GM23338 (cell line): ENCODE measurements around the gene KTI12. TPM values are rescaled to one million over a fixed set of nuclear protein-coding genes. Genes with fewer than 3 reads are reported as not detected.

ENCODE experiments used
- ATAC-seq: fragments of 200-7000 bp; cut with Tn5 transposase; 3 replicates; pipeline ENCODE4 v1.9.1; 2020
- DNase-seq: peaks from one replicate; pipeline ENCODE4 v3.0.0-alpha.2; 2015; ENCODE audit warnings: low spot score
- H2AFZ ChIP-seq: fragments of 200-600 bp; sonication (generic); 2 replicates; pipeline ENCODE4 v1.8.0; 2016; ENCODE audit warnings: antibody characterized with exemption, mild to moderate bottlenecking, moderate library complexity
- H3F3A ChIP-seq: fragments of 200-600 bp; sonication (generic); replicated peaks from 2 replicates; pipeline ENCODE4 v1.8.0; 2017; ENCODE audit warnings: antibody characterized with exemption, mixed run types, low read depth
- H3K27ac ChIP-seq: fragments of 200-600 bp; sonication (generic); 2 replicates; pipeline ENCODE4 v1.6.1; 2016; ENCODE audit warnings: low read depth
- H3K27me3 ChIP-seq: fragments of 200-600 bp; sonication (generic); 2 replicates; pipeline ENCODE4 v1.8.0; 2016; ENCODE audit warnings: mild to moderate bottlenecking, mixed run types, moderate library complexity; ENCODE audit not compliant: insufficient read depth
- H3K36me3 ChIP-seq: fragments of 200-600 bp; sonication (generic); 2 replicates; pipeline ENCODE4 v1.8.0; 2016; ENCODE audit warnings: mild to moderate bottlenecking; ENCODE audit not compliant: insufficient read depth
- H3K4me1 ChIP-seq: fragments of 200-600 bp; sonication (generic); 2 replicates; pipeline ENCODE4 v1.8.0; 2016; ENCODE audit warnings: mild to moderate bottlenecking, moderate library complexity; ENCODE audit not compliant: insufficient read depth
- H3K4me2 ChIP-seq: fragments of 200-600 bp; sonication (generic); 2 replicates; pipeline ENCODE4 v1.7.1; 2017; ENCODE audit warnings: mixed run types
- H3K4me3 ChIP-seq: fragments of 200-600 bp; sonication (generic); 2 replicates; pipeline ENCODE4 v1.6.1; 2016; ENCODE audit warnings: mixed run types
- H3K79me2 ChIP-seq: fragments of 200-600 bp; sonication (generic); replicated peaks from 2 replicates; pipeline ENCODE4 v1.8.0; 2017; ENCODE audit warnings: mild to moderate bottlenecking; ENCODE audit not compliant: insufficient read depth
- H3K9me2 ChIP-seq: fragments of 200-600 bp; sonication (generic); 2 replicates; pipeline ENCODE4 v1.8.0; 2017; ENCODE audit not compliant: insufficient read depth
- H4K20me1 ChIP-seq: fragments of 200-600 bp; sonication (generic); replicated peaks from 2 replicates; pipeline ENCODE4 v1.8.0; 2017; ENCODE audit warnings: mild to moderate bottlenecking; ENCODE audit not compliant: insufficient read depth
- H3K27ac Mint-ChIP-seq: 2 replicates; pipeline ENCODE4 v1.8.0; 2020; ENCODE audit warnings: inconsistent platforms, mild to moderate bottlenecking, moderate library complexity, mixed read lengths
- H3K27me3 Mint-ChIP-seq: 3 replicates; pipeline ENCODE4 v1.8.0; 2022; ENCODE audit warnings: low read depth, mild to moderate bottlenecking, moderate library complexity, mixed read lengths, inconsistent platforms; ENCODE audit not compliant: insufficient read depth, poor library complexity
- H3K36me3 Mint-ChIP-seq: 3 replicates; pipeline ENCODE4 v1.8.0; 2021; ENCODE audit warnings: low read depth, mild to moderate bottlenecking, inconsistent platforms, moderate library complexity, mixed read lengths
- H3K4me1 Mint-ChIP-seq: 3 replicates; pipeline ENCODE4 v1.8.0; 2020; ENCODE audit warnings: mild to moderate bottlenecking, inconsistent platforms, mixed read lengths
- H3K4me3 Mint-ChIP-seq: 3 replicates; pipeline ENCODE4 v1.8.0; 2021; ENCODE audit warnings: moderate library complexity, mild to moderate bottlenecking, inconsistent platforms, mixed read lengths
- H3K9me3 Mint-ChIP-seq: 3 replicates; pipeline ENCODE4 v1.8.0; 2020; ENCODE audit warnings: moderate library complexity, mild to moderate bottlenecking, inconsistent platforms, mixed read lengths
- CREB1 ChIP-seq: fragments of 250-450 bp; sonication (Bioruptor Pico); IDR thresholded peaks from 2 replicates; pipeline ENCODE4 v1.5.0; 2020; ENCODE audit warnings: low read depth, mild to moderate bottlenecking, moderate library complexity
- CTCF ChIP-seq, 2 experiments: fragments of 200-600 bp in 1 of 2; sonication (generic) in 1 of 2; conservative IDR thresholded peaks; 2 replicates each; pipeline versions ENCODE4 v1.5.1 to v1.6.1; 2016 to 2017; ENCODE audit warnings: antibody characterized with exemption in 2 of 2, low read depth in 2 of 2, mild to moderate bottlenecking in 2 of 2, moderate library complexity in 1 of 2
- EZH2phosphoT487 ChIP-seq: fragments of 200-600 bp; sonication (generic); IDR thresholded peaks from one replicate; pipeline ENCODE4 v1.8.1; 2018; ENCODE audit warnings: antibody characterized with exemption; ENCODE audit not compliant: unreplicated experiment
- JUNB ChIP-seq: IDR thresholded peaks from one replicate; pipeline ENCODE4 v1.6.1; 2016; ENCODE audit warnings: antibody characterized with exemption; ENCODE audit not compliant: unreplicated experiment
- NANOG ChIP-seq: IDR thresholded peaks from 2 replicates; pipeline ENCODE4 v1.6.1; 2016; ENCODE audit warnings: antibody characterized with exemption, borderline replicate concordance
- POLR2AphosphoS5 ChIP-seq: IDR thresholded peaks from 2 replicates; pipeline ENCODE4 v1.6.1; 2016; ENCODE audit warnings: antibody characterized with exemption, low read depth
- REST ChIP-seq: IDR thresholded peaks from one replicate; pipeline ENCODE4 v1.6.1; 2018; ENCODE audit warnings: antibody characterized with exemption; ENCODE audit not compliant: unreplicated experiment
- STAT1 ChIP-seq: IDR thresholded peaks from one replicate; pipeline ENCODE4 v1.6.1; 2016; ENCODE audit warnings: antibody characterized with exemption; ENCODE audit not compliant: unreplicated experiment
- ZNF114 ChIP-seq: fragments of 250-450 bp; sonication (Bioruptor Pico); IDR thresholded peaks from 2 replicates; pipeline ENCODE4 v1.5.0; 2020; ENCODE audit warnings: mild to moderate bottlenecking, moderate library complexity
- ZNF331 ChIP-seq: fragments of 250-450 bp; sonication (Bioruptor Pico); IDR thresholded peaks from 2 replicates; pipeline ENCODE4 v1.5.0; 2020; ENCODE audit warnings: low read depth, mild to moderate bottlenecking, moderate library complexity
- ZNF462 ChIP-seq: fragments of 250-450 bp; sonication (Bioruptor Pico); IDR thresholded peaks from 2 replicates; pipeline ENCODE4 v1.5.0; 2020; ENCODE audit warnings: mild to moderate bottlenecking, moderate library complexity
- polyA plus RNA-seq: library from polyadenylated mRNA; unstranded; fragments of >200 nt; fragmentation: Nextera tagmentation; extraction: Ambion mirVana; gene quantifications from 2 replicates; pipeline ENCODE4 v1.2.1, GENCODE V29; 2016
- total RNA-seq: library from RNA; depleted of rRNA; stranded (reverse); fragments of >200 nt; shearing (Covaris generic); gene quantifications from 2 replicates; pipeline ENCODE4 v1.2.3, GENCODE V29; 2014

Gene KTI12
- total and polyA plus RNA-seq, 2 experiments from 2014 or later: 8.7 to 13.0 TPM

- Mint-ChIP-seq H3K4me3 (peak overlapping the region; percentile 85), H3K27me3 (peaks cover 5% of the 10 kb centered on the region), H3K9me3 (no peaks in the 10 kb centered on the region), H3K4me1 (peaks cover 23% of the 10 kb centered on the region), H3K27ac (no peak overlapping the region), H3K36me3 (peaks cover 8% of the 10 kb centered on the region; the same call in 1 of the 3 replicates)
- no peak for TF ChIP-seq CREB1 (CRISPR knock-in tag)
- no peak for TF ChIP-seq STAT1
- no peak for TF ChIP-seq ZNF462 (CRISPR knock-in tag)
- TF ChIP-seq REST: no peak
- TF ChIP-seq POLR2AphosphoS5: no peak
- TF ChIP-seq ZNF331: no peak
- TF ChIP-seq JUNB: no peak
- no peak for TF ChIP-seq NANOG
- TF ChIP-seq ZNF114 (CRISPR knock-in tag): no peak
- no peak for TF ChIP-seq EZH2phosphoT487
- no peak for TF ChIP-seq CTCF (conservative IDR thresholded peaks at IDR 0.05; ENCODE audit: low read depth in 2 of 2)
- peaks cover 8% of the 10 kb centered on the region; the same call in 1 of the 2 replicates for H4K20me1 ChIP-seq
- H3K79me2 ChIP-seq: peaks cover 33% of the 10 kb centered on the region
- peak overlapping the region; percentile 82 for H3K4me3 ChIP-seq
- H2AFZ ChIP-seq: no peak overlapping the region
- no peaks in the 10 kb centered on the region for H3K36me3 ChIP-seq
- no peaks in the 10 kb centered on the region for H3K27me3 ChIP-seq
- peak overlapping the region; percentile 66 for H3K4me2 ChIP-seq
- 0 out of 2 replicates have a peak overlapping the region, but pooled peaks have one; percentile 39 for H3K27ac ChIP-seq
- H3K4me1 ChIP-seq: peaks cover 13% of the 10 kb centered on the region
- H3F3A ChIP-seq: no peaks in the 10 kb centered on the region
- DNase-seq (peak; percentile 69), ATAC-seq (peak; percentile 64)
- H3K9me2 ChIP-seq: no peaks in the 10 kb centered on the region
These were observed 43.8 kb downstream of the KTI12 start for GRCh38 chr1:51989582-51990477.
